Measurements from ENCODE around the gene UBE3B. TPM values are rescaled to one million over a fixed set of nuclear protein-coding genes. Genes with fewer than 3 reads are reported as not detected.

UBE3B gene
- polyA plus RNA-seq, 1 experiment, result 42.8 TPM

- TF ChIP-seq CTCF (IDR thresholded peaks at IDR 0.05; ENCODE audit: low read depth, low read length), result no peak
- Histone ChIP-seq H3K27ac (ENCODE audit: low read depth, low read length) (no peak overlapping the region), H3K9me3 (ENCODE audit: control insufficient read depth, insufficient read depth, low read length) (no peaks in the 10 kb centered on the region), H3K4me3 (ENCODE audit: low read depth, low read length) (no peak overlapping the region), H3K27me3 (ENCODE audit: control insufficient read depth, insufficient read depth, low read length) (no peaks in the 10 kb centered on the region)
- ChIA-PET CTCF (interaction anchor here (1.7 kb wide), 1 partner anchor 16 kb away, joined by 7 read pairs; no protein-coding TSS in a partner anchor), POLR2A (no interaction called here)
- no peak for DNase-seq (ENCODE audit: low read depth, low spot score)
Measured at GRCh38 chr12:109581856-109582255, 104.4 kb downstream of the UBE3B start.

- Histone ChIP-seq H3K9me3 (ENCODE audit: control insufficient read depth, insufficient read depth, low read length) (no peaks in the 10 kb centered on the region), H3K27me3 (ENCODE audit: control insufficient read depth, insufficient read depth, low read length) (no peaks in the 10 kb centered on the region), H3K4me3 (ENCODE audit: low read depth, low read length) (no peak overlapping the region), H3K27ac (ENCODE audit: low read depth, low read length) (no peak overlapping the region)
- no peak for TF ChIP-seq CTCF (IDR thresholded peaks at IDR 0.05; ENCODE audit: low read depth, low read length)
- ChIA-PET CTCF (interaction anchor here (0.7 to 1.7 kb wide), 3 partner anchors 15 to 192 kb away, joined by 3 to 7 read pairs (median 3); no protein-coding TSS in a partner anchor), POLR2A (no interaction called here)
- no peak for DNase-seq (ENCODE audit: low read depth, low spot score)
Measured at GRCh38 chr12:109582636-109583035, 105.2 kb downstream of the UBE3B start.

GRCh38 chr12:109583733-109584132 is 106.3 kb downstream of the UBE3B start:
- H3K4me3 ChIP-seq (ENCODE audit: low read depth, low read length), result no peak overlapping the region
- ChIA-PET POLR2A (no interaction called here), CTCF (interaction anchor here (1.4 kb wide), 1 partner anchor 14 kb away, joined by 7 read pairs; no protein-coding TSS in a partner anchor)
- H3K27ac ChIP-seq (ENCODE audit: low read depth, low read length), result no peak overlapping the region
- no peak for TF ChIP-seq CTCF (IDR thresholded peaks at IDR 0.05; ENCODE audit: low read depth, low read length)
- DNase-seq (ENCODE audit: low read depth, low spot score), result no peak
- H3K9me3 ChIP-seq (ENCODE audit: control insufficient read depth, insufficient read depth, low read length), result no peaks in the 10 kb centered on the region
- no peaks in the 10 kb centered on the region for H3K27me3 ChIP-seq (ENCODE audit: control insufficient read depth, insufficient read depth, low read length)

Other genes starting within 250 kb of the UBE3B start
- not detected in 2 replicates for gene FOXN4, start 168.3 kb upstream of the UBE3B start, polyA plus RNA-seq (2011; rRNA removed)
- gene MYO1H, start 129.7 kb upstream of the UBE3B start, polyA plus RNA-seq (2011; rRNA removed), result not detected in 2 replicates
- 119 and 128 TPM in 2 replicates for gene KCTD10, start 334 bp upstream of the UBE3B start, polyA plus RNA-seq (2011; rRNA removed)
- 13.0 and 15.1 TPM in 2 replicates for gene MMAB, start 95.9 kb downstream of the UBE3B start, polyA plus RNA-seq (2011; rRNA removed)
- gene MVK, start 96.2 kb downstream of the UBE3B start, polyA plus RNA-seq (2011; rRNA removed), result 4.7 and 5.9 TPM in 2 replicates
- gene FAM222A, start 236.2 kb downstream of the UBE3B start, polyA plus RNA-seq (2011; rRNA removed), result 0.15 and 0.16 TPM in 2 replicates

Measured in AG04450 (cell line).